Measurements from ENCODE around the gene USP15. TPM values are rescaled to one million over a fixed set of nuclear protein-coding genes. Genes with fewer than 3 reads are reported as not detected.

Gene USP15
- total RNA-seq, 2 experiments from 2014 or later: 84.5 to 95.5 TPM

DNA sequence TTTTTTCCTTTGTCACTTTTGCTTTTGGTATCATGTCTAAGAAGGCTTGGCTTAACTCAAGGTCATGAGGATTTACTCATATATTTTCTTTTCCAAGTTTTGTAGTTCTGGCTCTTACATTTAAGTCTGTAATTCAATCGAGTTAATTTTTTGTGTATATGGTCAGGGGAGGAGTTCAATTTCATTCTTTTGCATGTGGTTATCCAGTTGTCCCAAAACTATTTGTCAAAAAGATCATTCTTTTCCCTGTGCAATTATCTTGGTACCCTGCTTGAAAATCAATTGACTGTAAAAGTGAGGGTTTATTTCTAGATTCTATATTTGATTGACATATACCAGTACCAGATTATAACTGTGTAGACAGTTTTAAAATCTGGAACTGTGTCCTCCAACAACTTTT is 10.2 kb downstream of the USP15 start:
- Mint-ChIP-seq H3K4me1 (ENCODE audit: low read depth) (peaks cover 81% of the 10 kb centered on the region), H3K9me3 (no peaks in the 10 kb centered on the region), H3K4me3 (no peak overlapping the region), H3K36me3 (ENCODE audit: low read depth) (peaks cover 2% of the 10 kb centered on the region), H3K27ac (peak overlapping the region; percentile 32), H3K27me3 (ENCODE audit: low read depth) (no peaks in the 10 kb centered on the region)
- intact Hi-C loops (cut with micrococcal nuclease): no loop called here
- no peak for DNase-seq
- CTCF ChIA-PET: no interaction called here

GRCh38 chr12:62270872-62271271 is 10.7 kb downstream of the USP15 start:
- intact Hi-C loops (cut with micrococcal nuclease): no loop called here
- no peak for DNase-seq
- H3K27ac Mint-ChIP-seq: peak overlapping the region; percentile 32
- no peaks in the 10 kb centered on the region for H3K9me3 Mint-ChIP-seq
- no peaks in the 10 kb centered on the region for H3K27me3 Mint-ChIP-seq (ENCODE audit: low read depth)
- no peak overlapping the region for H3K4me3 Mint-ChIP-seq
- peaks cover 2% of the 10 kb centered on the region for H3K36me3 Mint-ChIP-seq (ENCODE audit: low read depth)
- H3K4me1 Mint-ChIP-seq (ENCODE audit: low read depth): peaks cover 82% of the 10 kb centered on the region
- CTCF ChIA-PET: no interaction called here

- no peak for DNase-seq
- intact Hi-C loops (cut with micrococcal nuclease): no loop called here
- Mint-ChIP-seq H3K4me1 (ENCODE audit: low read depth) (peaks cover 77% of the 10 kb centered on the region), H3K4me3 (no peak overlapping the region), H3K27me3 (ENCODE audit: low read depth) (no peaks in the 10 kb centered on the region), H3K36me3 (ENCODE audit: low read depth) (peaks cover 7% of the 10 kb centered on the region), H3K9me3 (no peaks in the 10 kb centered on the region), H3K27ac (peak overlapping the region; percentile 6)
- CTCF ChIA-PET: no interaction called here
Observed at GRCh38 chr12:62272936-62273552, 12.8 kb downstream of the USP15 start.

- DNase-seq: no peak
- Mint-ChIP-seq H3K9me3 (no peaks in the 10 kb centered on the region), H3K4me1 (ENCODE audit: low read depth) (peaks cover 71% of the 10 kb centered on the region), H3K4me3 (no peak overlapping the region), H3K27me3 (ENCODE audit: low read depth) (no peaks in the 10 kb centered on the region), H3K36me3 (ENCODE audit: low read depth) (peaks cover 7% of the 10 kb centered on the region), H3K27ac (peak overlapping the region; percentile 75)
- intact Hi-C loops (cut with micrococcal nuclease): no loop called here
- CTCF ChIA-PET: no interaction called here
Observed at GRCh38 chr12:62273724-62274380, 13.6 kb downstream of the USP15 start.

GRCh38 chr12:62278022-62278421 is 17.8 kb downstream of the USP15 start:
- no peak for DNase-seq
- CTCF ChIA-PET: interaction anchor here (0.6 kb wide), 2 partner anchors 72 to 128 kb away, joined by 3 read pairs; no protein-coding TSS in a partner anchor
- H3K9me3 Mint-ChIP-seq: peaks cover 4% of the 10 kb centered on the region
- intact Hi-C loops (cut with micrococcal nuclease): no loop called here
- no peaks in the 10 kb centered on the region for H3K27me3 Mint-ChIP-seq (ENCODE audit: low read depth)
- no peak overlapping the region for H3K4me3 Mint-ChIP-seq
- peaks cover 18% of the 10 kb centered on the region for H3K36me3 Mint-ChIP-seq (ENCODE audit: low read depth)
- H3K27ac Mint-ChIP-seq: no peak overlapping the region
- peaks cover 77% of the 10 kb centered on the region for H3K4me1 Mint-ChIP-seq (ENCODE audit: low read depth)

GRCh38 chr12:62279058-62279457 is 18.9 kb downstream of the USP15 start:
- Mint-ChIP-seq H3K9me3 (peaks cover 4% of the 10 kb centered on the region), H3K27me3 (ENCODE audit: low read depth) (no peaks in the 10 kb centered on the region), H3K36me3 (ENCODE audit: low read depth) (peaks cover 19% of the 10 kb centered on the region), H3K4me3 (no peak overlapping the region), H3K4me1 (ENCODE audit: low read depth) (peaks cover 75% of the 10 kb centered on the region), H3K27ac (peak overlapping the region; percentile 6)
- intact Hi-C loops (cut with micrococcal nuclease): no loop called here
- CTCF ChIA-PET: no interaction called here
- DNase-seq: no peak

GRCh38 chr12:62279961-62280360 is 19.8 kb downstream of the USP15 start:
- H3K4me3 Mint-ChIP-seq: no peak overlapping the region
- peaks cover 21% of the 10 kb centered on the region for H3K36me3 Mint-ChIP-seq (ENCODE audit: low read depth)
- intact Hi-C loops (cut with micrococcal nuclease): no loop called here
- H3K9me3 Mint-ChIP-seq: peaks cover 4% of the 10 kb centered on the region
- DNase-seq: no peak
- no peak overlapping the region for H3K27ac Mint-ChIP-seq
- H3K4me1 Mint-ChIP-seq (ENCODE audit: low read depth): peaks cover 73% of the 10 kb centered on the region
- H3K27me3 Mint-ChIP-seq (ENCODE audit: low read depth): no peaks in the 10 kb centered on the region
- CTCF ChIA-PET: interaction anchor here (1.0 kb wide), 1 partner anchor 21 kb away, joined by 3 read pairs; no protein-coding TSS in a partner anchor

DNA sequence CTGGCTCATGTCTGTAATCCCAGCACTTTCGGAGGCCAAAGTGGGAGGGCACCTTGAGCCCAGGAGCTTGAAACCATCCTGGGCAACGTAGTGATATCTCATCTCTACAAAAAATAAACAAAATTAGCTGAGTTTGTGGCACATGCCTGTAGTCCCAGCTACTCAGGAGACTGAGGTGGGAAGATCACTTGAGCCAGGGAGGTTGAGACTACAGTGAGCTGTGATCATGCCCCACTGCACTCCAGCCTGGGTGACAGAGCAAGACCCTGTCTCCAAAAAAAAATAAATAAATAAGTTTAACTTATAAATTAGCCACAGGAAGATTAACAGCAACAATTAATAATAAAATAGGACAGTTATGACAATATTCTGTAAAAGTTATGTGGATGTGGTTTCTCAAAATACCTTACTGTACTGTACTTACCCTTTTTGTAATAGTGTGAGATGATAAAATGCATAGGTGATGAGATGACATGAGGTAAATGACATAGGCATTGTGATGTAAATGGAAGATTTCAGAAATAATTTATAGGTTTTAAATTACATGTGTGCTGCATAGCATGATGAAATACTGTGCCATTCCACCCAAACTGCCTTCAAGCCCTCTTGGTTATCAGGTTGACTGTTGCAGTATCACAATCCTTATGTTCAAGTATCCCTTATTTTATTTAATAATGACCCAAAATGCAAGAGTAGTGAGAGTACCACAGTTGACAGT is 22.0 kb downstream of the USP15 start:
- no peak overlapping the region for H3K4me3 Mint-ChIP-seq
- peaks cover 74% of the 10 kb centered on the region for H3K4me1 Mint-ChIP-seq (ENCODE audit: low read depth)
- H3K27me3 Mint-ChIP-seq (ENCODE audit: low read depth): no peaks in the 10 kb centered on the region
- DNase-seq: no peak
- peak overlapping the region; percentile 30 for H3K27ac Mint-ChIP-seq
- CTCF ChIA-PET: no interaction called here
- intact Hi-C loops (cut with micrococcal nuclease): no loop called here
- H3K9me3 Mint-ChIP-seq: peaks cover 11% of the 10 kb centered on the region
- peaks cover 35% of the 10 kb centered on the region for H3K36me3 Mint-ChIP-seq (ENCODE audit: low read depth)

DNA sequence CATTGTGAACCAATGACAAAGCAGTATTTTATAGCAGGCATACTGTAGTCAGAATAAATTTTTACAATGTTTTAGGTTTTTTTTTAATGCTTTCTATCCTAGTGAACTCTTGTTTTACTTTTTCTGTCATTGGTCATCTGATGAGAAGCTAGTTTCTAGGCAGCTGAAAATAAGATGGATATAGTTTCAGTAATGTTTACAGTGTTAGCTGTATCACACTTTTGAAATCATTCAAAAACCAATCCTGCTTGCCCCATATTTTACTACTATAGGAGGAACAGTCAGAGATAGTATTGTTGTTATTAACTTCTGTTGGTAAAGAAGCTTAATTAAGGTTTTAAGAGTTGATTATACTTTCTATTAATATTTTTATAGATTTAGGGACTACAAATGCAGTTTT is 24.5 kb downstream of the USP15 start:
- intact Hi-C loops (cut with micrococcal nuclease): loop anchor here (1.0 to 2.0 kb wide), 2 partner anchors 18 to 23 kb away; no protein-coding TSS in a partner anchor
- peak overlapping the region; percentile 30 for H3K27ac Mint-ChIP-seq
- CTCF ChIA-PET: no interaction called here
- H3K27me3 Mint-ChIP-seq (ENCODE audit: low read depth): no peaks in the 10 kb centered on the region
- H3K9me3 Mint-ChIP-seq: peaks cover 9% of the 10 kb centered on the region
- DNase-seq: no peak
- H3K4me3 Mint-ChIP-seq: no peak overlapping the region
- peaks cover 85% of the 10 kb centered on the region for H3K4me1 Mint-ChIP-seq (ENCODE audit: low read depth)
- peaks cover 39% of the 10 kb centered on the region for H3K36me3 Mint-ChIP-seq (ENCODE audit: low read depth)

GRCh38 chr12:62285284-62285683 is 25.1 kb downstream of the USP15 start:
- DNase-seq: no peak
- Mint-ChIP-seq H3K27ac (peak overlapping the region; percentile 77), H3K9me3 (peaks cover 14% of the 10 kb centered on the region), H3K36me3 (ENCODE audit: low read depth) (peaks cover 43% of the 10 kb centered on the region), H3K4me1 (ENCODE audit: low read depth) (peaks cover 85% of the 10 kb centered on the region), H3K27me3 (ENCODE audit: low read depth) (no peaks in the 10 kb centered on the region), H3K4me3 (no peak overlapping the region)
- CTCF ChIA-PET: no interaction called here
- intact Hi-C loops (cut with micrococcal nuclease): loop anchor here (1.0 to 2.0 kb wide), 2 partner anchors 18 to 24 kb away; no protein-coding TSS in a partner anchor

DNA sequence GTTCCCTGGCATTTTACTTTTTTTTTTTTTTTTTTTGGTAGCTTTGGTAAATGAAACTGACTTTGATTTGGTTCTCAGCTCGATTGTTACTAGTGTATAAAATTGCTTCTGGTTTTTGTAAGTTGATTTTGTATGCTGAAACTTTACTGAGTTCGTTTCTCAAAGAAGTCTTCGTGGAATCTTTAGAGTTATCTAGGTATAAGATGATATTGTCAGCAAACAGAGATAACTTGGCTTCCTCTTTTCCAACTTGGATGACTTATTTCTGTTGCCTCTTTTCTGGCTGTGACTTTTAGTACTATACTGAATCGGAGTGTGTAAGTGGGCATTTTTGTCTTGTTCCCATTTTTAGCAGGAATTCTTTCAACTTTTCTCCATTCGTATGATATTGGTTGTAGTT is 28.1 kb downstream of the USP15 start:
- Mint-ChIP-seq H3K36me3 (ENCODE audit: low read depth) (peaks cover 56% of the 10 kb centered on the region), H3K9me3 (peaks cover 22% of the 10 kb centered on the region), H3K27ac (peak overlapping the region; percentile 27), H3K4me3 (no peak overlapping the region), H3K27me3 (ENCODE audit: low read depth) (no peaks in the 10 kb centered on the region), H3K4me1 (ENCODE audit: low read depth) (peaks cover 84% of the 10 kb centered on the region)
- CTCF ChIA-PET: no interaction called here
- no peak for DNase-seq
- intact Hi-C loops (cut with micrococcal nuclease): no loop called here

- H3K27ac Mint-ChIP-seq: peak overlapping the region; percentile 79
- peaks cover 17% of the 10 kb centered on the region for H3K9me3 Mint-ChIP-seq
- intact Hi-C loops (cut with micrococcal nuclease): no loop called here
- peaks cover 79% of the 10 kb centered on the region for H3K4me1 Mint-ChIP-seq (ENCODE audit: low read depth)
- no peaks in the 10 kb centered on the region for H3K27me3 Mint-ChIP-seq (ENCODE audit: low read depth)
- no peak for DNase-seq
- peaks cover 59% of the 10 kb centered on the region for H3K36me3 Mint-ChIP-seq (ENCODE audit: low read depth)
- CTCF ChIA-PET: no interaction called here
- no peak overlapping the region for H3K4me3 Mint-ChIP-seq
Observed at GRCh38 chr12:62290846-62291245, 30.6 kb downstream of the USP15 start.
